HG03469 (cell line): Measurements from ENCODE around the gene TET3.

ENCODE experiments used
- ATAC-seq: cut with Tn5 transposase; IDR thresholded peaks from one replicate; pipeline ENCODE4 v1.9.1; 2021; ENCODE audit warnings: mild to moderate bottlenecking, moderate library complexity, moderate number of reproducible peaks; ENCODE audit not compliant: unreplicated experiment

Gene TET3

DNA sequence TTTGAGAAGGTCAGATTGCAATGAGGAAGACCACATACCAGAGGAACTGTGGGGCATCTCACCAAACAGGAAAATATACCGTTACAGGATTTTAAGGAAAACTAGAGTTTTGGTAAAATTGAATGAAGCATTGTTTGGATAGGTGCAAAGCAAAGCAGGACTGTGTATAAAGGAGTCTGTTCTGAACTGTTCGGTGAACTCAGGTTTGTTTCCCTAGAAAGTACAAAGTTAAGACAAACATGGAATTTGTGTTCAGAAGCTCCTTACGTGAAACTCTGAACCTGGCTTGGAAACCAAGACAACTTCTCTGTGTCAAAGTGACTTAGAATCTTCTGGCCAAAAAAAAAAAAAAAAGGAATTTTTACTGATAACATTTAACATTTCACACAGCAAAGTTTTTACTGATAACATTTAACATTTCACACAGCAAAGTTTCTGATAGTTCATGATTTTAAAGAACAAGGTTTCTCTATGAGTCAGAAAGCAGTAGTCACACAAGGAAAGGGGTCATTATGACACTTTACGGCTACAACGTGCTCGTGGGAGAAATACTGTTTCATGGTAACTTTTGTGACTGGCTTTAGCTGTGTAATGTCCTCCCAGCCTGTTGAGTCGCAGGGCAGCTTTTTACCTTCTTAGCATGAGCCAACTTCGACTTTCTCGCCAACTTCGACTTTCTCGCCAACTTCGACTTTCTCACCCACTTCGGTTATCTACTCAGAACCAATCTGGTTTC, 21.2 kb upstream of the TET3 start:
- no peak for ATAC-seq

DNA sequence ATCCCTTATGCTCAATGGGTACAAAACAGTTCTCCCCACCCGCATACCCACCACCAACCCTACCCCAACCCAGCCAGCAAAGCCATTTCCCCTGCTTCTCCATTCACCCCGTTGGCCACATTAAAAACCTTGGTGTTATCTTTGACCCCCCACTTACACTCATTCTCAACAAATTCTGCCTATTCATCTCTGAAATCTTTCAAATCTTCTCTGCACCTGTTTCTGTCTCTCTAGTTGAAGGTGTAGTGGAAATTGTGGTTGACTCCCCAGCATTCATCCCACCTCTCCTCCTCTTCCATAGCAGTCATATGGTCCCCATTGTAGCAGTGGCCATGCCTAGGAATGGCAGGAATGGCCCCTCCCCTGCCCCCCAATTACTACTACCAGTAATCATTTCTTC, 20.5 kb upstream of the TET3 start:
- no peak for ATAC-seq

DNA sequence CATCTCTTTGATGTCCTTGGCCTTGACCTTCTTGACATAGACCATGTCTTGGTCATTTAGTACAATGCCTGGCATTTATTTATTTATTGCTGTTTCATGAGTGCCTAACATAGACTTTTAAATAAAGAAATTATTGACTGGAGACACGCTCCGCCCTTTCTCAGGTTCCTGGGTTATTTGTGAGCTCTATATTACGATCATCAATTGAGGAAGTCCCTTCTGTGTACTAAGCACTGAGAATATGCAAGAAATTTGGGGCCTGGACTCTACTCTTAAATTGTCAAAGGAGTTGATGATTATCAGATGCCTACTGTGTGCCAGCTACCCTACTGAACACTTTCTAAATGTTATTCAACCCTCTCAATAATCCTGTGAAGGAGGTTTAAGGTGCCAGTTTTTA, 19.7 kb upstream of the TET3 start:
- no peak for ATAC-seq

DNA sequence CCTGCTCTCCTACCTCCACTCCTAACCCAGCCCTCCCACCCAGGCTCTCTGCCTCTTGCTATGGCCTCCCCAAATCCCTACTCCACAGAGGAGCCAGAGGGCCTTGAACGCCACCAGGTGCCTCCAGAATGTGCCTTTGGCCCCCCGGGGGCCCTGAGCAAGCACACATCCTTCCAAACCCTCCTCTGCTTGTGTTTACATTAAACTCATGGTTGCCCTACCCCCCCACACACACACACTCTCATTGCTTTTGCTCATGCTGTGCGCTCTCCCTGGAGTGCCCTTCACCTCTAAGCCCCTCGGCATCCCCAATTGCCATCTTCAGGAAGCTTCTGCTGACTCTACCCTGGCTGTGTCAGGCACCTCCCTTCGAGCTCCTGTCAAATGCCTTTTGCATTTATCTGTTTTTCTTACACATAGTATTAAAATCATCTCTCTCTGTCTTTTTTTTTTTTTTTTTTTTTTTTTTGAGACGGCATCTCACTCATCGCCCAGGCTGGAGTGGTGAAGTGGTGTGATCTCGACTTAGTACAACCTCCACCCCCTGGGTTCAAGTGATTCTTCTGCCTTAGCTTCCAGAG, 16.3 kb upstream of the TET3 start:
- ATAC-seq: no peak

DNA sequence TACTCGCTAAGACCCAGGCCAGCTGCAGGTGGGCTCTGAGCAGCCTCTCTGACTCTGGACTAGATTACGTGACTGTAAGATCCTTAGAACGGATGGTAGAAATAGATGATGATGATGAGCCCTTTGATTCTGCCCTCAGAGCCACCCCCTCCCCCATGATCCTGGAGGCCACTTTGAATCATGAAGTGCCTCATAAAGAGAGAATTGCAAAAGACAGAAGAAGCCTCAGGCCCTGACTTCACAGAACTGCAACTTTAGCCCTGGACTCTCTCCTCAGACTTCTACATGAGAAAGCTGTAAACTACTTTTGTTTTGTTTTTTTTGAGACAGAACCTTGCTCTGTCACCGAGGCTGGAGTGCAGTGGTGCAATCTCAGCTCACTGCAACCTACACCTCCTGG, 15.4 kb upstream of the TET3 start:
- no peak for ATAC-seq

DNA sequence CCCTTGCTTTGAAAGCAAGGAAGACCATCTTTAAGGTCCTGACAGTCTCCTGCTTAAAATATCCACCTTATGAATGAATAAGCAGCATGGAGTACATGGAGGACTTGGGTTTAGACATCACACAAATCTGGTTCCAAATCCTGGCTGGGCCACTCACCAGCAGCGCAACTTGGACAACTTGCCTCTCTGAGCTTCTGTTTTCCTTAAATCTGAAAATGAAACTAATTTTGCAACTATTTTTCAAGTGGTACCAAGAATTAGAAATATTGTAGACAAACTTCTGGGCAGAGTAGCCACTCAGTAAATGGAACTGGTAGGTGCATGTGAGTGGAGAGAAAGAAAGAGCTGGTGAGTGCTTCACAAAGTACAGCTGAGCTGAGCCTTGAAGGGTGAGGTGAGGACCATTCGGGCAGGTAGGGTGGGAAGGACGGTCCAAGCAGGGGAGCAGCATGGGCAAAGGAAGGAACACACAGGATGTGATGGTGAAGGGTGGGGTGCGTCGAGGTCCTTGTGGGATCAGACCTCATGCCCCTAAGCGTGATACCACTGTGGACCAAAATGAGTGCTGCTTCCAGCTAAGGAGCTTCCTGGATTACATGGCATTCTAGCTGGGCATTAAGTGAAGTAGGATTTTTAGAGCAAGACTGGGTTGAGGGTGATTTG, 14.4 kb upstream of the TET3 start:
- no peak for ATAC-seq

DNA sequence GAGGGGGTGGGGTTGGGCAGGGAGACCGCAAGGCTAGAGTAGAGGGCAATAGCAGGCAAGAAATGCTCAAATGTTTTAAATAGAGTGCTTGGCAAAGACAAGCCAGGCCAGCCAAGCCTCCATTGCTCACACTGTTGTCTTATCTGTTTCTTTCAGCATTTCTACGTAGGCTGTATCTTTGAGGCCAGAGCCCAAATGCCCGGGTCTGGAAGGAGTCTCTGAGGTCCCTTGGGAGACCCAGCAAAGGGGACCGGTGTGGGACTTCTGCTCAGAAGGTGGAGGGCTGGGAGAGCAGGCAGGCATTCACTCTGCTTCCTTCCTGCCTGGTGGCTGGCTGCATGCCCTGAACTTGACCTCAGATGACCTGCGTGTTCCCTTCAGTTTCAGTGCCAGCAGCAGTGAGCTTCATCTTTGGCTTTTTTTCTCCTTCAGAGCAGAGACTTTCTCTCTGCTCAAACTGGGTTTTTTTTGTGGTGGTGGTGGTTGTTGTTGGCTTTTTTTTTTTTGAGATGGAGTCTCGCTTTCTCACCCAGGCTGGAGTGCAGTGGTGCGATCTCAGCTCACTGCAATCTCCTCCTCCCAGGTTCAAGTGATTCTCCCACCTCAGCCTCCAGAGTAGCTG, 13.7 kb upstream of the TET3 start:
- peak; percentile 53 for ATAC-seq

DNA sequence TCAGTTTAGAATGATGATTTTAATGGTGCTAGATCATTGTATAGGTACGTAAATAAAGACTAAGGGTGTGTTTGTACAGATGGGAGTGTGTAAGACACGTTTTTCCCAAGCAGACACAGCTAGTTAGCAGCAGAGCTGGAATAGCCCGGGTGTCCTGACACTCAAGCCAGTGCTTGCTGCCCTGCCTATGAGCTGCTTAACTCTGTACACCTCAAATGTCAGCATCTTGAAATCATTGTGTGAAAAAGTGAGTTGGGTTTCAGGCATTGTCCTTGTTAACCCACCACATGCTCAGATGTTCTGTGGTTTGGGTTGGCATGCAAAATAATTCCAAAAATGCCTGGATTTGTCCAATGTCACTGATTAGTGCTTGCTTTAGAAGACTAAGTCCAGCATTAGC, 13.0 kb upstream of the TET3 start:
- no peak for ATAC-seq

DNA sequence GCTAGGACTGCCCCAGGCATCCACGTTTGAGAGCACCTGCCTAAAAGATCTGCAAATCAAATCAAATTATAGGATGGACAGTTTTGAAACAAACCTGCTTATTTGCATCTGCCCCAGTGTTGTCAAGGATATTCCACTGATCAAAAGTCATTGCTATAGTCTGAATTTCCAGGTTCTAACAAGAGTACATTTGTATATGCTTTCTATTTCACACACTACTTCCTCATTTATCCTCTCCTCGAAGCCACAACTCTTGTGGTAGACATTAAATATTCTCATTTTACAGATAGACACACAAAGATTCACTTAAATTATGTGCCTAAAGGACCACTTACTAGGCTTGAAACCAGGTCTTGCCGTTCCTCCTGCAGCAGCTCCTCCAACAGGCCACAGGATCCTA, 11.9 kb upstream of the TET3 start:
- ATAC-seq: no peak

DNA sequence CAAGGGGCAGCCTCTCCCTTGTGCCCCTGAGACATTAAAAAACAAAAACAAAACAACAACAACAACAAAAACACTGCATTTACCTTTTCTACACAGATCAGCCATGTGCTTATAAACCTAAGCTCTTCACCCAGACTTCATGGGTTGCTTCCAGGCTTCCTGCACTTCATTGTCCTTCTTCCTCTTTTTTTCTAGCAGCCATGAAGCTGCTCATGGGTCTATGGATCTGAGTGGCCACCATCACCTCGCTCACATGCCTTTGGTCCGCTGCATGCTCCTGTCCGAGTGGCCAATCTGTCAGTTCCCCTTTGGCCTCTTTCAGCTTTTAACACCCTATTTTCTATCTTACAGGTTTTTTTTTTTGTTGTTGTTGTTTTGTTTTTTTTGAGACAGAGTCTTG, 9.0 kb upstream of the TET3 start:
- no peak for ATAC-seq

DNA sequence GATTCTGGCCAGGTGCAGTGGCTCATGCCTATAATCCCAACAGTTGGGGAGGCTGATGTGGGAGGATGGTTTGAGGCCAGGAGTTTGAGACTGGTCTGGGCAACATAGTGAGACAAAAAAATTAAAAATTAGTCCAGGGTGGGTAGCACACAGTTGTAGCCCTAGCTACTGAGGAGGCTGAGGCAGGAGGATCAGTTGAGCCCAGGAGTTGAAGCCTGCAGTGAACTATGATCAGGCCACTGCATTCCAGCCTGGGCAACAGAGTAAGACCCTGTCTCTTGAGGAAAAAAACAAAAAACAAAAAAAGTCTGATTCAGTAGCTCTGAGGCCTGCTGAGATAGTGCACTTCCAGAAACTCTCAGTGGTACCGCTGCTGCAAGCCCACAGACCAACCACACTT, 7.9 kb upstream of the TET3 start:
- no peak for ATAC-seq

DNA sequence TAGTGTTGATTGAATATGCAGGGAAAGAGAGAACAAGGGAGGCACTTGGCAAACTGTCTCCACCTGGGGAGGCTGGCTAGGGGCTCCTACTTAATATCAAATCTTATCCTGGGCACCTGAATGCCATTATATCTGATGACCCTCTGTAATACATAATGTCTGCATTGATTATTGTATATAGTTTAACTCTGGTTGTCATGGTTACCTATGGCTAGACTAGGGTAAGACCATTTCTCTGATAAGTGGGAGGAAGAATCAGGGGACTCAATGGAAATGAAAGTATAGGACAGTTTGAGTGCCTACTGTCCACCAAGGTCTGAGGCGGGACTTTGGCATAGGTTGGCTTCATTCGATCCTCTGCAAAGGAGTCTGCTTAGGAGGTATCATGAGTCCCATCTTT, 7.2 kb upstream of the TET3 start:
- ATAC-seq: no peak

DNA sequence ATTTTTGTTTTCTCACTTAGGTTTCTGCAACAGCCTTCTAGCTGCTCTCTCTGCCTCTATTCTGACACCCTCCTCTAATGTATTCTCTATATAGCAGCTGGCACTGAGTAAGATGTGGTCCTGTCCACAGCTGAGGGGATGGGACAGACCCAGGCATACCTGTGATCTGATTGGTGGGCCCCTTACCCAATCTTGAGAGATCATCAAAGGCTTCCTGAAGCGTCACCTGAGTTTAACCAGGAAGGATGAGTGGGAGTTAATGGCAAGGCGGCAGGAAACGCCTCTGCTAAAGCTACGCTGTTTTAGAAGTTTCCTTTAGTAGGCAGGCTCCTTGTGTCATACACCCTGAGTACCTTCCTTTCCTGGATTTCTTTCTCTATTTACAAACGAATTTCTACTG, 5.7 kb upstream of the TET3 start:
- ATAC-seq: no peak

DNA sequence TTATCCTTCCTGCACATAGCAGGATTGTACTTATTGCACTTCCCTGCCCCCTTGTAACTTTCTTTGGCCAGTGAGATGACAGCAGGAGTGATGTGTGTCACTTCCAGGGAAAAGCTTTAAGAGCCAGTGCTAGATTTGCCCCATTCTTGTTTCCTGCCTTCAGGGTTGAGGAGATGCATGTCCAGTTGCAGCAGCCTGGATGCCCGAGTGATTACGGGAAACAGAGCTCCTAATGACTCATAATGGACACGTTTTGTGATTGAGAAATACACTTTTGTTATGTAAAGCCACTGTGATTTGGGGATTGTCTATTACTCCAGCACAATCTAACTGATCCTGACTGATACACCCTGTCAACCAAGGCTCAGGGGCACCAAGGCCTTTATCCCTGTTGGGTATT, 5.0 kb upstream of the TET3 start:
- no peak for ATAC-seq

DNA sequence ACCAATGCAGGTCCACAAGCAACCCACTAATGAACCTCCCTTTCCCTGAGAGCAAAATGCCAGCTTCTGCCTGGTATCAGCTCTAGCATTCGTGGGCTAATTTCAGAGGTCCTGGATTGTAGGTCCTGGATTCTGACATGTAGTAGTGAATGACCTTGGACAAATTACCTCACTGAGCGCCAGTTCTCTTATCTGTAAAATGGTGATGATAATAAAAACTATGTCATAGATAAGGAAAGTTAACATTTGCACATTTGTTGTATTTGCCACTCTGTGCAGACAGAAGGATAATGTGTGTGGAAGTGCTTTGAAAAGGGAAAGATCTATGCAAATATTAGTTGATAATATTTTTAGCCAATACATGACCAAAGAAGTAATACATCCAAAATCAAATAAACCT, 4.1 kb upstream of the TET3 start:
- ATAC-seq: no peak

DNA sequence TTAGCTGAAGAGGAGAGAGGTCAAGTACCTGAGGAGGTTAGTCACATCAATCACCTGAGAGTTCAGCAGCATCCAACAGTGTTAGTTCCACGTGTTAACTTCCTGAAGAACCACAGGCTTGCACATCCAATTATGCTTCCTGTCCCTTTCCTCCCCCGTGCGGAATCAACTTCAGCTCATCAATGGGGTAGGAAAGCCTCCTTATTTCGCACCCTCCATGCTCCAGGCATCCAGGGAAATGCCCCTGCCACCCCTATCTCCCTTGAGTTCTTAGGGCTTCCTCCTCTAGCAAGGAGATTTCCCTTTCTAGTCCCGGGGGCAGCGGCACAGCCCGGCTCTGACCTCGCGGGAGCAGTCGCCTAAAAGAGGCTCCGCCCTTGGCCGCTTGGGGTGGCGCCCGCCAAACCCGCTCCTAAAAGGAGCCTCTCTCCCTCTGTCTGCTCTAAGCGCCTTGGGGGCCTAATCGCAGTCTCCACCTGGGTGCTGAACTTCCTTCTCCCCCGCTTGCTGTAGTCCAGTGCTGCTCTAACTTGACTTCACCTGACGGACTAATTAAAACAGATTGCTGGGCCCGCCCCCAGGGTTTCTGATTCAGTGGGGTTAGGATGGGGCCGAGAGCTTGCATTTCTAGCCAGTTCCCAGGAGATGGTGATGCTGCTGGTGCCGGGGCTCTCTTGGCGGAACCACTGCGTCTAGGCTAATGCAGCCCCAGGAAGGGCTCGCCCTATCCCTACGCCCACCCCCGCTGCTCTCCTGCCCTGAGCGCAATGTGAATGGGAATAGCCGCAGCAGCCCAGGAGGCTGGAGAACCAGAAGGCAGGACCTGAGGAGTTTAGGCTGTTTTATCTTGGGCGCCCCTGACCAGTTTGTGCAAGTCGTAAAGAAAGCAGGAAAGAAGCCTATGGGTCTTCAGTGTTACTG, 3.4 kb upstream of the TET3 start:
- ATAC-seq: no peak

DNA sequence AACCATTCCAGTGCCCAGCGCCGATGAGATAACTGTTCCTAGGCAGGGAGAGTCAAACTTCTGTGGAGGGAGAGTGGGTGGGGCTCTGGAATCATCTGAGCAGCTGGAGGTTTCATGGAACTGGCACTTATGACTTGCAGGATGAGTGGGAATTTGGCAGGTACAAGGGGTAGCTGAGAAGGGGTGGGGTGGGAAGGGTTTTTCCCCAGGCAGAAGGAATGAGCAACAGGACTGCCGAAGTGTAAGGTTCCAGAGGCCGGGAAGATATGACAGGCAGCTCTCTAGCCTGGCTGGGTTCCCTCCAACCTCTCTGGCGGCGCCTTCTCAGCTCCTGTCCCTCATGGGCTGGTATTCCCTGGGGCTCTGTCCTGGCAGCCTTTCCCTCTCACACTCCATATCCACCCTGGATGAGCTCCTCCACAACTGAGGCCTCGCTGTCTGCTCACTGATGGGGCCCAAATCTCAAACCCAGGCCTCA, 2.5 kb upstream of the TET3 start:
- ATAC-seq: no peak

DNA sequence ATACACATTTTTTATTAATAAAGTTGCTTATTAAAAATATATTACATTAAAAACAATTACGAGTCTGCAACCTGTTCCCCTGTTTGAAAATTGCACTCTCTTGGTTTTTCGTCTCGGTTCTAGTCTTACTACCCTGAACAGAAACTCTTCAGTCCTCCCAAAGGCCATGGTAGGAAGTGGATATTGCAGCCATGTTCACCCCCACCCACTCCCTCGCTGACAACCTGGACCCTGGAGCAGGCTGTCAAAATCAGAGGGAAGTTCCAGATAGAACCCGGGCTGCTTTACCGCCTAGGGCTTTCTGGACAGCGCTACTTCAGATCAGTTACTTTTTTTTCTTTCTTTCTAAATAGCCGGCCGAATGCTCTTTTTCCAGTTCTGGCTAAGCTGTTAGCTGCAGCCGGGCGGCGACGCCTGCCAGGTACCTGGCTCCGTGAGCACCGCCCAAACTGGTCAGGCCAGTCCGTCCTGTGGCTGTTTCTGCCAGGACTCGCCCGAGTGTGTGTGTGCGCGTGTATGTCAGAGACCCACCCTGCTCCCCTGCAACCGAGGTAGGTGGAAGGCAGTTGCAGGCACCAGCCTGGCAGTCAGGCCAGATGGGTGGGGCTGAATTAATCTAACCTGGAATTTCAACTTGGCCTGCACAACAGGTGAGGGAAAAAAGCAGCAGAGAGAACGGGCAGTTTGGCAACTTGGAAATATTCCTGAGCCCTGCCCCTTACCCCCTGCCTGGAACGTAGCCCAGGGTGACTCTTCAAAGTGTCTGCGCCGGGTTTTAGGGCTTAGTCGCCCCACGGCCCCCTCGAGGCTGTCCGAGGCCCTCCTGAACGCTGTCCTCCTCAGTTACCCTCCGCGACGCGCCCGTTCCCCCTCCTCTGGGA, 1.1 kb upstream of the TET3 start:
- no peak for ATAC-seq

DNA sequence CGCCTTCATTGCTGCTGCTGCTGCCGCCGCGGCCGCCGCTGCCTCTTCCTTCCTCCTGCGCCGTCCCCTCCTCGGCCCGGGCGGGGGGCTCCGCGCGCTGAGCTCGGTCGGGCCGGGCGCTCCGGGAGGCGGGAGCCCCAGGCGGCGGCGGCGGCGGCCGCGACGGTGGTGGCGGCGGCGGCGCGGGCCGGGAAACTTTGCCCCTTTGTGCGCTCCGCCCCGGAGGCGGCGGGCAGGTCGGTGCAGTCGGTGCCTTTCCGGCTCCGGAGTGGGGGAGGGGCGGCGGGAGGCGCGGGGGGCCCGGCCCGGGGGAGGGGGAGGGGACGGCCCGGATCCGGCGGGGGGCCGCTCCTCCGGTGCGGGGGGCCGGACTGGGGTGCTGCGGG, 205 bp downstream of the TET3 start:
- no peak for ATAC-seq
